ENCODE measurements around the gene ZSCAN2.

Gene ZSCAN2

GRCh38 chr15:84647726-84648125, 46.9 kb downstream of the ZSCAN2 start:
- DNase-seq (ENCODE audit: extremely low read depth, insufficient read length): no peak
- Histone ChIP-seq H3K36me3 (ENCODE audit: control insufficient read depth, insufficient read depth, low read length) (peaks cover 23% of the 10 kb centered on the region), H3K27me3 (replicated peaks; ENCODE audit: control insufficient read depth, insufficient read depth, low read length) (no peaks in the 10 kb centered on the region), H3K4me3 (replicated peaks; ENCODE audit: low read depth, low read length) (no peak overlapping the region)
- TF ChIP-seq, protein P1, sequence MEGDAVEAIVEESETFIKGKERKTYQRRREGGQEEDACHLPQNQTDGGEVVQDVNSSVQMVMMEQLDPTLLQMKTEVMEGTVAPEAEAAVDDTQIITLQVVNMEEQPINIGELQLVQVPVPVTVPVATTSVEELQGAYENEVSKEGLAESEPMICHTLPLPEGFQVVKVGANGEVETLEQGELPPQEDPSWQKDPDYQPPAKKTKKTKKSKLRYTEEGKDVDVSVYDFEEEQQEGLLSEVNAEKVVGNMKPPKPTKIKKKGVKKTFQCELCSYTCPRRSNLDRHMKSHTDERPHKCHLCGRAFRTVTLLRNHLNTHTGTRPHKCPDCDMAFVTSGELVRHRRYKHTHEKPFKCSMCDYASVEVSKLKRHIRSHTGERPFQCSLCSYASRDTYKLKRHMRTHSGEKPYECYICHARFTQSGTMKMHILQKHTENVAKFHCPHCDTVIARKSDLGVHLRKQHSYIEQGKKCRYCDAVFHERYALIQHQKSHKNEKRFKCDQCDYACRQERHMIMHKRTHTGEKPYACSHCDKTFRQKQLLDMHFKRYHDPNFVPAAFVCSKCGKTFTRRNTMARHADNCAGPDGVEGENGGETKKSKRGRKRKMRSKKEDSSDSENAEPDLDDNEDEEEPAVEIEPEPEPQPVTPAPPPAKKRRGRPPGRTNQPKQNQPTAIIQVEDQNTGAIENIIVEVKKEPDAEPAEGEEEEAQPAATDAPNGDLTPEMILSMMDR (IDR thresholded peaks at IDR 0.05; ENCODE audit: insufficient read depth, low read length, poor library complexity, severe bottlenecking): no peak

DNA sequence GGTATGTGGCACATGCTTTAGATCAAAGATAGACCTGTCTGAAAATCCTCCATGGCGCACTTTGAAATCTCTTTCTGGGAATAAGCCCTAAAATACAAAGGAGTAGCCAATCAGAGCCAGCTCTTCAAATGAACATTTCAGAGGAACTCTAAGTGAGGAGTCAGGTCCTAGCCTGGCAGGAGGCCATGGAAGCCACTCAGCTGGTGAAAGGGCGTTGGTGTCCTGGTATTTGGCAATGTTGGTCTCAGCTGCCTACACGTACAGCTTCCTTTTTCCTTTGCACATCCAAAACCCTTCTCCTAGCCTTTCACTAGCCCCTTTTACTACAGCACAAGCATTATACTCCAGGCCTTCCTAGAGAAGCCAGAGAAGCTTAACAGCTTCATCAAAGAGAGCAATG, 47.7 kb downstream of the ZSCAN2 start:
- Histone ChIP-seq H3K4me3 (replicated peaks; ENCODE audit: low read depth, low read length) (no peak overlapping the region), H3K27me3 (replicated peaks; ENCODE audit: control insufficient read depth, insufficient read depth, low read length) (no peaks in the 10 kb centered on the region), H3K36me3 (ENCODE audit: control insufficient read depth, insufficient read depth, low read length) (peaks cover 18% of the 10 kb centered on the region)
- TF ChIP-seq, protein P1 (IDR thresholded peaks at IDR 0.05; ENCODE audit: insufficient read depth, low read length, poor library complexity, severe bottlenecking): no peak
- DNase-seq (ENCODE audit: extremely low read depth, insufficient read length): no peak

- Histone ChIP-seq H3K36me3 (ENCODE audit: control insufficient read depth, insufficient read depth, low read length) (peaks cover 18% of the 10 kb centered on the region), H3K27me3 (replicated peaks; ENCODE audit: control insufficient read depth, insufficient read depth, low read length) (no peaks in the 10 kb centered on the region), H3K4me3 (replicated peaks; ENCODE audit: low read depth, low read length) (no peak overlapping the region)
- TF ChIP-seq, protein P1 (IDR thresholded peaks at IDR 0.05; ENCODE audit: insufficient read depth, low read length, poor library complexity, severe bottlenecking): no peak
- DNase-seq (ENCODE audit: extremely low read depth, insufficient read length): no peak
Observed at GRCh38 chr15:84649706-84650105, 48.9 kb downstream of the ZSCAN2 start.

- Histone ChIP-seq H3K27me3 (replicated peaks; ENCODE audit: control insufficient read depth, insufficient read depth, low read length) (no peaks in the 10 kb centered on the region), H3K36me3 (ENCODE audit: control insufficient read depth, insufficient read depth, low read length) (peaks cover 6% of the 10 kb centered on the region), H3K4me3 (replicated peaks; ENCODE audit: low read depth, low read length) (peak overlapping the region; percentile 96)
- TF ChIP-seq, protein P1 (IDR thresholded peaks at IDR 0.05; ENCODE audit: insufficient read depth, low read length, poor library complexity, severe bottlenecking): no peak
- no peak for DNase-seq (ENCODE audit: extremely low read depth, insufficient read length)
Observed at GRCh38 chr15:84653584-84653909, 52.7 kb downstream of the ZSCAN2 start.

- DNase-seq (ENCODE audit: extremely low read depth, insufficient read length): peak; percentile 94
- no peaks in the 10 kb centered on the region for H3K27me3 ChIP-seq (replicated peaks; ENCODE audit: control insufficient read depth, insufficient read depth, low read length)
- peak within 1 kb of the TSS; percentile 96 for H3K4me3 ChIP-seq (replicated peaks; ENCODE audit: low read depth, low read length)
- H3K36me3 ChIP-seq (ENCODE audit: control insufficient read depth, insufficient read depth, low read length): peaks cover 6% of the 10 kb centered on the region
- TF ChIP-seq, protein P1 (IDR thresholded peaks at IDR 0.05; ENCODE audit: insufficient read depth, low read length, poor library complexity, severe bottlenecking): no peak
Observed at GRCh38 chr15:84653910-84654688, 53.3 kb downstream of the ZSCAN2 start, which contains the start of gene WDR73. Gene WDR73 (minus strand): TSS chr15:84654283. CDS start chr15:84654274, 9 bp downstream.

Measured in GM06990 (cell line).